Bronchial epithelial cell (primary cell): ENCODE data around the gene RAB11FIP5. TPM values are rescaled to one million over a fixed set of nuclear protein-coding genes. Genes with fewer than 3 reads are reported as not detected.
A peak's percentile ranks its signal among the peaks of the same experiment; 100 is the strongest.
"Not testable (repeated sequence)": the region's sequence is repeated elsewhere in the genome, so short reads cannot be mapped to it uniquely, and the experiment has no call there.

Source experiments
- DNase-seq: peaks from one replicate; pipeline ENCODE4 v3.0.0-alpha.2; 2010; ENCODE audit warnings: low read depth
- FAIRE-seq: peaks from 2 replicates; lab custom pipeline; 2011; peaks lifted over from hg19 to GRCh38; lab: Jason Lieb, UNC
- H3K27me3 ChIP-seq: 2 replicates; pipeline ENCODE4 v1.5.1; 2011; ENCODE audit warnings: low read length; ENCODE audit not compliant: control insufficient read depth, insufficient read depth
- H3K36me3 ChIP-seq: 2 replicates; pipeline ENCODE4 v1.5.1; 2011; ENCODE audit warnings: low read length; ENCODE audit not compliant: control insufficient read depth, insufficient read depth
- H3K4me3 ChIP-seq: 2 replicates; pipeline ENCODE4 v1.5.1; 2011; ENCODE audit warnings: mild to moderate bottlenecking, low read depth, low read length, control low read depth
- CTCF ChIP-seq: IDR thresholded peaks from 2 replicates; pipeline ENCODE4 v1.5.1; 2011; ENCODE audit warnings: mild to moderate bottlenecking, moderate library complexity, low read length, control low read depth, inconsistent platforms; ENCODE audit not compliant: insufficient read depth, severe bottlenecking
- total RNA-seq: library from RNA; depleted of rRNA; stranded (reverse); fragments of >200 nt; gene quantifications from 2 replicates; pipeline ENCODE4 v1.2.1, GENCODE V29; 2014

Gene RAB11FIP5
- total RNA-seq, 1 donor from 2014 or later, result 19.5 TPM

- TF ChIP-seq CTCF, result no peak
- Histone ChIP-seq H3K4me3 (no peak overlapping the region), H3K27me3 (no peaks in the 10 kb centered on the region), H3K36me3 (no peaks in the 10 kb centered on the region)
- DNase-seq (no peak), FAIRE-seq (no peak)
These were observed 16.8 kb downstream of the RAB11FIP5 start for GRCh38 chr2:73095910-73096309.

DNA sequence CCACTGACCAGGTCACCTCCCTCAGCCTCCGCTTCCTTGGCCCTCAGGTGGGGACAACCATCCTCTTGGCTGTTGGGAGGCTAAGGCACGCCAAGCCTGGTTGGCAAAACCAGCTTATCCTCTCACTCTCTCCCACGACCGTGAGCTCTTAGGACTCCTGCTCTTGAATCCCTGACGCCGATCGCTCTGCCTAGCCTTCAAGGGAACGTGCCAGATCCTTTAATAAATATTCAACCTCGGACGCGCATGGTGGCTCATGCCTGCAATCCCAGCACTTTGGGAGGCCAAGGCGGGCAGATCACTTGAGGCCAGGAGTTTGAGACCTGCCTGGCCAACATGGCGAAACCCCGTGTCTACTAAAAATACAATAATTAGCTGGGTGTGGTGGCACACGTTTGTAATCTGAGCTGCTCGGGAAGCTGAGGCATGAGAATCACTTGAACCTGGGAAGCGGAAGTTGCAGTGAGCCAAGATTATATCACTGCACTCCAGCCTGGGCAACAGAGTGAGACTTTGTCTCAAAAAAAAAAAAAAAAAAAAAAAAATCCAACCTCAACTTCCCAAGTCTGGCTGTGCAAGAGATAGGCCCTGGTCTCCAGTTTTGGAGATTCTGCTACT, 19.0 kb downstream of the RAB11FIP5 start:
- DNase-seq, H3K27me3 ChIP-seq, H3K4me3 ChIP-seq, H3K36me3 ChIP-seq, FAIRE-seq: not testable (repeated sequence)

DNA sequence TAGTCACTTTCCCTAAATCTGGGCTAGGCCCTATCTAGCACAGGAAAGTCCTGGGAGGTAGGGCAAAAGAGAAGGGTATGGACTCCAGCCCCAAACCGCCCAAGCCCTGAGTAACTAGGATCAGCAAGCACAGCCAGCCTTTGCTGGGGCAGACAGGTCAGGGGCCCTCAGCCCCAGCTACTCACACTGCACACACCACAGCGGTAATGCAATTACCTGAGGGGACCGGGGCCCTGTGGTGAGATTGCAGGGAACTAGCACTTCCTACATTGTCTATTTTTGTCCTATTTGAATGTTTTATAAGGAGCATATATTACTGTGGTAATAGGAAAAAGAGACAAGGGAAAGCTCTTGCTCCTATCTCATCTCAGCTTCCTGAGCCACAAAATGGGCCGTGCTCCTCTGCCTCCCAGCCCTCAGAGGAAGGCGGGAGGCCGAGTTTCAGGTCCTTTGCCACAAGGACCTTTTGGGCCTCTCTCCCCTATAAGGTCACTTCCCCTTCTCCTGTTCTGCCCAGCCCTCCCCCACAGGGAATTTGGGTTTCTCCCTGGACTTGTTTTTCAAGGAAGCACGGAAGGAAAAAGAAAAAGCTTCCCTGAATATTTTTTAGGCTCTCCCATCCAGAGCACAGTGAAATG, 20.5 kb downstream of the RAB11FIP5 start:
- TF ChIP-seq CTCF, result no peak
- H3K27me3 ChIP-seq, result no peaks in the 10 kb centered on the region
- H3K4me3 ChIP-seq, result no peak overlapping the region
- DNase-seq (no peak), FAIRE-seq (no peak)
- peaks cover 7% of the 10 kb centered on the region for H3K36me3 ChIP-seq

DNA sequence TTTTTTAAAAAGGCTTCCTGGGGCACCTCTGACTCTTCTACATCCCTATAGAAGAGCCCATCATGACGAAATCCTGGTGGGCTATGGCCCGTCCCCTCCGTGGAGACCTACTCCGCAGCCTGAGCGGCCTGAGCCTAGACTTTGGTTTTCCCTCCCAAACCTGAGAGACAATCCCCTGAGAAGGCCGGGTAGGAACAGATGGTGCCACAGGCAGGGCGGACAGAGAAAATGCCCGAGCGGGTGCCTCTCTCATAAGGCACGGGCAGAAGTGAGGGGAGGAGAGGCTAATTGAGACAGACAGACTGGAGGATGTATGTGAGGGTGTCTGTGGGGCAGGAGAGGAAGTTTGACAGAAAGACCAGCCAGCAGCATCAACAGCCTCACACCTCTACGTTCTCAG, 21.1 kb downstream of the RAB11FIP5 start:
- Histone ChIP-seq H3K4me3 (no peak overlapping the region), H3K27me3 (no peaks in the 10 kb centered on the region), H3K36me3 (peaks cover 10% of the 10 kb centered on the region)
- DNase-seq (no peak), FAIRE-seq (no peak)
- no peak for TF ChIP-seq CTCF

DNA sequence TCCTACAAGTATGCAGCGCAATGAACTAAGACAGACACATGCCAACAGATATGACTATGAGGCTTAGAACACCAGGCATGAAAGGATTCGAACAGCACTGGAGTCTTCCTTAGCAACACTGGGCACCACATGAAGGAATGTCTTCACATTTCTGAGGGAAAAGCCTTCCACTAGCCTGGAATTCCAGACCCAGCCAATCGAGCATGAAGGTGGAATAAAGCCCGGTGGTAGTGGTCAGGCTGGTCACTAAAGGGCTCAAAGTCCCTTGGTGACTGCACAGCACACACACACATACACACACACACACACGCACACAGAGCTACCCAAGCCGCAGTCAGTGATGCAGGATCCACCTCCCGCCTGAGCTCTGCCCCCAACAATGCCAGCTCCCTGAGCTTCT, 21.6 kb downstream of the RAB11FIP5 start:
- peaks cover 11% of the 10 kb centered on the region for H3K36me3 ChIP-seq
- no peak for FAIRE-seq
- TF ChIP-seq CTCF, result no peak
- DNase-seq, result no peak
- H3K27me3 ChIP-seq, result no peaks in the 10 kb centered on the region
- no peak overlapping the region for H3K4me3 ChIP-seq

GRCh38 chr2:73089270-73090030, 23.3 kb downstream of the RAB11FIP5 start:
- FAIRE-seq (peak; percentile 83), DNase-seq (peak; percentile 99)
- Histone ChIP-seq H3K36me3 (peaks cover 15% of the 10 kb centered on the region), H3K4me3 (no peak overlapping the region), H3K27me3 (no peaks in the 10 kb centered on the region)
- no peak for TF ChIP-seq CTCF
